Fibroblast of lung (primary cell): ENCODE data around the gene BORCS8. TPM values are rescaled to one million over a fixed set of nuclear protein-coding genes. Genes with fewer than 3 reads are reported as not detected.

ENCODE experiments used
- DNase-seq, 2 donors: peaks; one replicate each; pipeline versions ENCODE4 v3.0.0 to v3.0.0-alpha.2; 2010; ENCODE audit warnings: low read depth in 2 of 2
- H2AFZ ChIP-seq: 2 replicates; pipeline ENCODE4 v1.5.1; 2012; ENCODE audit warnings: low read length, control low read depth, inconsistent platforms
- H3K27ac ChIP-seq: 2 replicates; pipeline ENCODE4 v1.5.1; 2011; ENCODE audit warnings: low read length, control low read depth; ENCODE audit not compliant: insufficient read depth
- H3K27me3 ChIP-seq: 2 replicates; pipeline ENCODE4 v1.5.1; 2011; ENCODE audit warnings: mild to moderate bottlenecking, low read length; ENCODE audit not compliant: control insufficient read depth, insufficient read depth
- H3K36me3 ChIP-seq: 2 replicates; pipeline ENCODE4 v1.5.1; 2011; ENCODE audit warnings: low read length; ENCODE audit not compliant: control insufficient read depth, insufficient read depth
- H3K4me1 ChIP-seq: 2 replicates; pipeline ENCODE4 v1.5.1; 2011; ENCODE audit warnings: low read length; ENCODE audit not compliant: control insufficient read depth, insufficient read depth; ENCODE audit errors: extremely low read depth
- H3K4me2 ChIP-seq: 2 replicates; pipeline ENCODE4 v1.5.1; 2011; ENCODE audit warnings: low read length, control low read depth; ENCODE audit not compliant: insufficient read depth; ENCODE audit errors: extremely low read depth
- H3K4me3 ChIP-seq, 4 experiments: fragments of 200-600 bp in 1 of 4; sonication (generic) in 1 of 4; replicated peaks in 1 of 4; 2 replicates each; pipeline ENCODE4 v1.5.1; 2011 to 2016; ENCODE audit warnings: low read length in 4 of 4, low read depth in 3 of 4, mild to moderate bottlenecking in 3 of 4, control low read depth in 2 of 4, inconsistent platforms in 1 of 4, mixed read lengths in 1 of 4; ENCODE audit not compliant: insufficient read depth in 1 of 4; ENCODE audit errors: control extremely low read depth in 1 of 4
- H3K79me2 ChIP-seq: 2 replicates; pipeline ENCODE4 v1.5.1; 2012; ENCODE audit warnings: mild to moderate bottlenecking, low read length, inconsistent platforms; ENCODE audit not compliant: control insufficient read depth, insufficient read depth
- H3K9ac ChIP-seq: 2 replicates; pipeline ENCODE4 v1.5.1; 2011; ENCODE audit warnings: mild to moderate bottlenecking, low read length, control low read depth; ENCODE audit not compliant: insufficient read depth
- H3K9me3 ChIP-seq: 2 replicates; pipeline ENCODE4 v1.5.1; 2012; ENCODE audit warnings: low read depth, low read length; ENCODE audit not compliant: control insufficient read depth, insufficient read depth
- H4K20me1 ChIP-seq: 2 replicates; pipeline ENCODE4 v1.5.1; 2011; ENCODE audit warnings: low read length; ENCODE audit not compliant: control insufficient read depth, insufficient read depth; ENCODE audit errors: extremely low read depth
- CTCF ChIP-seq, 2 donors: IDR thresholded peaks in 1 of 2; conservative IDR thresholded peaks in 1 of 2; 1 replicate in 1 of 2; 2 replicates in 1 of 2; pipeline ENCODE4 v1.5.1; 2011 to 2012; ENCODE audit warnings: low read length in 2 of 2, control low read depth in 1 of 2, inconsistent platforms in 1 of 2, low read depth in 1 of 2, mild to moderate bottlenecking in 1 of 2
- EZH2 ChIP-seq: IDR thresholded peaks from 2 replicates; pipeline ENCODE4 v1.5.1; 2012; ENCODE audit warnings: low read length, control low read depth, mild to moderate bottlenecking; ENCODE audit errors: missing control alignments
- polyA plus RNA-seq, 2 donors: library from polyadenylated mRNA; depleted of rRNA in 1 of 2; stranded (reverse) in 1 of 2; unstranded in 1 of 2; fragments of >200 nt; gene quantifications; 2 replicates each; pipeline ENCODE4 v1.2.1, GENCODE V29; 2011 to 2012; ENCODE audit warnings: missing spikeins in 1 of 2
- total RNA-seq: library from RNA; depleted of rRNA; stranded (reverse); fragments of >200 nt; gene quantifications from 2 replicates; pipeline ENCODE4 v1.2.1, GENCODE V29; 2014

The BORCS8 gene
- total and polyA plus RNA-seq, 2 donors (not counting 1 experiment from before 2014, with no cell fraction given), result 10.7 to 13.9 TPM

- no peak overlapping the region for H3K4me3 ChIP-seq
- no peak overlapping the region for H2AFZ ChIP-seq
- TF ChIP-seq EZH2 (no peak), CTCF (conservative IDR thresholded peaks at IDR 0.05 in 1 of 2, IDR thresholded peaks at IDR 0.05 in 1 of 2; ENCODE audit: low read depth in 1 of 2, low read length in 2 of 2) (no peak)
- no peaks in the 10 kb centered on the region for H3K27me3 ChIP-seq
- no peaks in the 10 kb centered on the region for H3K9me3 ChIP-seq
- no peak overlapping the region for H3K27ac ChIP-seq
- no peaks in the 10 kb centered on the region for H4K20me1 ChIP-seq
- no peak overlapping the region for H3K4me2 ChIP-seq
- H3K4me1 ChIP-seq, result no peaks in the 10 kb centered on the region
- no peaks in the 10 kb centered on the region for H3K36me3 ChIP-seq
- no peaks in the 10 kb centered on the region for H3K79me2 ChIP-seq
- no peak for DNase-seq
- H3K9ac ChIP-seq, result no peak overlapping the region
Observed at GRCh38 chr19:19147344-19147743, 44.6 kb downstream of the BORCS8 start.

GRCh38 chr19:19146865-19147264 is 45.1 kb downstream of the BORCS8 start:
- no peak overlapping the region for H3K4me2 ChIP-seq
- no peaks in the 10 kb centered on the region for H3K27me3 ChIP-seq
- no peak overlapping the region for H2AFZ ChIP-seq
- H4K20me1 ChIP-seq, result no peaks in the 10 kb centered on the region
- no peaks in the 10 kb centered on the region for H3K4me1 ChIP-seq
- H3K9me3 ChIP-seq, result no peaks in the 10 kb centered on the region
- no peak overlapping the region for H3K9ac ChIP-seq
- H3K27ac ChIP-seq, result no peak overlapping the region
- no peak for TF ChIP-seq CTCF (conservative IDR thresholded peaks at IDR 0.05 in 1 of 2, IDR thresholded peaks at IDR 0.05 in 1 of 2; ENCODE audit: low read depth in 1 of 2, low read length in 2 of 2)
- no peak for TF ChIP-seq EZH2
- H3K36me3 ChIP-seq, result no peaks in the 10 kb centered on the region
- DNase-seq, result no peak
- no peaks in the 10 kb centered on the region for H3K79me2 ChIP-seq
- H3K4me3 ChIP-seq, result no peak overlapping the region

- H3K27me3 ChIP-seq, result no peaks in the 10 kb centered on the region
- peak overlapping the region; percentile 25 for H3K4me2 ChIP-seq
- H3K4me1 ChIP-seq, result no peaks in the 10 kb centered on the region
- H2AFZ ChIP-seq, result peak overlapping the region; percentile 87
- H3K4me3 ChIP-seq, result no peak overlapping the region
- H3K79me2 ChIP-seq, result no peaks in the 10 kb centered on the region
- H3K36me3 ChIP-seq, result no peaks in the 10 kb centered on the region
- H3K27ac ChIP-seq, result no peak overlapping the region
- peak; percentile 35 to 49 for DNase-seq
- no peaks in the 10 kb centered on the region for H4K20me1 ChIP-seq
- no peaks in the 10 kb centered on the region for H3K9me3 ChIP-seq
- TF ChIP-seq CTCF (conservative IDR thresholded peaks at IDR 0.05 in 1 of 2, IDR thresholded peaks at IDR 0.05 in 1 of 2; ENCODE audit: low read depth in 1 of 2, low read length in 2 of 2), result peak; percentile 85 to 86
- no peak for TF ChIP-seq EZH2
- H3K9ac ChIP-seq, result peak overlapping the region; percentile 7
Observed at GRCh38 chr19:19145684-19146608, 46.0 kb downstream of the BORCS8 start.
